ENCODE results near the gene CYB5R4.
"Not testable (repeated sequence)": the region's sequence is repeated elsewhere in the genome, so short reads cannot be mapped to it uniquely, and the experiment has no call there.

CYB5R4 gene

DNA sequence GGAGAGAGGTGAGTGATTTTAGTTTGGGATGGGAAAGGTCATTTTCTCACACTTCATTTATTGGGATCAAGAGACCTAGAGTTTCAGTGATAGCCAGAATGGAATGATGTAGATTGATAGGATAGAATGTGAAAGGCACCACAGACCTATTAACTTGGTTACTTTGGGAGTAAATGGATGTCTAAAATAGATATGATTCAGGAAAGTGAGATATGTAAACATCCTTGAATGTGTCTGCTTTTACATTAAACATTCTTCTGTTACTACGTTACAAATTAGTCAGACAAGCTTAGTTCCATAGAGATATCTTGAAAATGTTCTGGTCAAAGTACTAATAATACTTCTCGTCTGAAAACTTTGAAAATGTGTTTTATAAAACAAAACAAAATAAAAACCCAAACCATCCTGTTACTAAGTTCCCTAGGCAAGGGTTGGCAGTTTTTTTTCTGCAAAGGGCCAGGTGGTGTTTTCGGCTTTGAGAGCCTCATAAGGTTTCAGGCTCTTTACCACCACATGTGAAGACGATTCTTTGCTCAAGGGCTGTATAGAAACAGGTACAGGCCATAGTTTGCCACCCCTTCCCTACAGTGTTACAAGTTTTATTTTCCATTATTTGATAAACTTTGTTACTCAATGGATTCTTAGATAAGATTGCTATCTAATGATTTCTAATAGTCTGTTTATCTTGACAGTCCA, 3.4 kb downstream of the CYB5R4 start:
- DNase-seq (ENCODE audit: low spot score): no peak

DNA sequence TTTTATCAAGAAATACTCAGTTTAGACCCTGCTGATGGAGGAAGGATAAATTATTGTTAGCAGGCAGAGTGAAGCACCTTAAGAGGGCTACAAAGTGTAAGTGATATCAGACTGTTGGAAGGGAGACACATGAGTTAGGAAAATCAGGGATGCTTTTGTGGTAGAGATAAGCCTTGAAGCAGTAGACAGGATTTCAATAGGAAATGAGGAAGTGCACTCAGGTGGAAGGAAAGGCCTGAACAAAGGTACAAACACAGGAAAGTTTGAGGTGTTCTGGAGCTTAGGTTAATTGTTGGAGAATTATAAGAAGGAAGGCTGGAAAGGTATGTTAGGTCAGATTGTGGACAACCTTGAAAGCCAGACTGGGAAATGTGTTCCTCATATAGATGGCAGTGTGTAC, 7.6 kb downstream of the CYB5R4 start:
- no peak for DNase-seq (ENCODE audit: low spot score)

- peak; percentile 93 for DNase-seq (ENCODE audit: low spot score)
These were observed 8.2 kb downstream of the CYB5R4 start for GRCh38 chr6:83867527-83868161.

DNA sequence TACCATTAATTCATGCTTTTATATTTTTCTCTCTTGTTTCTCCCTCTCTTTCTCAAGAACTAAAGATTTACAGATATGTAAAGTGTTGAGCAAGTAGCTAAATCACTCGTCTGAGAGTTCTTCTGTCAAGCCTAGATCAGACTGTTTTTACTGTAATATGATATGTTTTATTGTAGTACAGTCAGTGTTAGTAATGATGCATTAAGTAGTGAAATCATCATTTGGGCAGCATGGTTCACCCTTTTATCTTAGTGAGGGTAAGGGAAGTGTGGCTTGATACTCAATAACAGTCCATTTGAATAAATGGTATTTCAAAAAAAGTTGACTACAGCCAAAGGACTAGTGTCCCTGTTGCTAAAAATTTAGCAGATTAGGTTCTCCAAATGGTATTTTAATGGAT, 9.2 kb downstream of the CYB5R4 start:
- DNase-seq (ENCODE audit: low spot score): peak; percentile 85

DNA sequence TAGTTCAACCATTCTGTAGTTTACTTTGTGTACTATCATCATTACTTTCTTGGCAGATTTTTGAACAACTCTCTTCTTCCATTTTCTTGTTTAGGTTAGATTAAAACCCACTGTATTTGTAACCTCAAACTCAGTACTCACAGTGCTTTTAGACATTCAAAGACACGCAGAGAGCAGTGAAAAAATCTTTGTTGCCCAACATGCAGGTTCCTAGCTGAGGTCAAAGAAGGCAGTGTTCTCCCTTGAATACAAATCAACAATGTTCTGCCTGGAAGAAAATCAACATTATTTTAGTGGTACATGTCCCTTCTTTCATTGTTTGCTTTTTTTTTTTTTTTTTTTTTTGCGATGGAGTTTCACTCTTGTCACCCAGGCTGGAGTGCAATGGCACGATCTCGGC, 11.2 kb downstream of the CYB5R4 start:
- no peak for DNase-seq (ENCODE audit: low spot score)

DNA sequence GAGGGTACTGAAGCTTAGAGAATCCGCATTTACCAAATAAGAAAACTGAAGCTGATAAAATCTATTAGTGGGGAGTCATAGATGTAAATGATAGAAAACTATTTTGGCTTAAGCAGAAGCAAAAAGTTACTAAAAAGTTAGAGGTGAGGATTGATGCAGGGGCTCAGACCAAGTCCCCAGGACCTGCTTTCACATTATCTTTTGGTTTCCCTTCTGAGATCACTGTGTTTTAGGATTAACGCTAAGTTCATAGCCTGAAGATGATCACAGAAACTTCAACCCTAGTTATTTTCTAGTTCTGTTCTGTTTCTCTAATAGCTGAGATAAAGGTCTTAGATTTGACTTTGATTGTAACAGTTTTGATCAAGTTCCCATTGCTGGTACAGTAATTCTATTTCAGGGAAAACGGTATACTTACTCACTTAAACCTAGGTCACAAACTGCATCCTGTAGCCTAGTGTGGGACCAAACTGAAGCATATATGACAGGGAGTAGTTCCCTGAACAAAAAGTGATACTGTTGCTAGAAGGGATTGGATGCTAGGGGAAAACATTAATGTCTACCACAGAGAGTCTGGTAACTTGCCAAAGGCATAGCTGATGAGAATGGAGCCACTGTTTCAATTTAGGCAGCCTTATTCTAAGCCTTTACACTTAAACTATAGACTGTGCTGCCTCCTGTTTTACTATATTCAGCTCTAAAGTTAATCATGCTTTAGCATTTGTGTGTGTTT, 13.1 kb downstream of the CYB5R4 start:
- DNase-seq (ENCODE audit: low spot score): no peak

GRCh38 chr6:83873869-83874268, 14.4 kb downstream of the CYB5R4 start:
- no peak for DNase-seq (ENCODE audit: low spot score)

DNA sequence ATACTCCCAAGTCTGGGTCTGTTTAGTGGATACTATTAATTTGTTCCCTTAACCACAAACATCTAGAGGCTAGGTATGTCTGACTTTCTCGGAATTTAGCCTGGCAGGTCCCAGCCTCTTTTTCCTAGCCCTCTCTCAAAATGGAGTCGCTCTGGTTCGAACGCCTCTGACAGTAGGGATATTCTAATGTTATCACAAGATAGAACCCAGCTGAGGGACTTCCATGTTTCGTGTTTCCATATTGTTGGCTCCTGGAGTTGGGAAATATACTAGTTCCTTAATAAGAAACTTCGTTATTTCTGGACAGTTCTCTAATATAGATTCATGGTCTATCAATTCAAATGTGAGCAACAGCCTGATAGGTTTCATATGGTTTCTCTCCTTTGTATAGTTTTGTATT, 16.4 kb downstream of the CYB5R4 start:
- no peak for DNase-seq (ENCODE audit: low spot score)

GRCh38 chr6:83878902-83879644, 19.6 kb downstream of the CYB5R4 start:
- no peak for DNase-seq (ENCODE audit: low spot score)

DNA sequence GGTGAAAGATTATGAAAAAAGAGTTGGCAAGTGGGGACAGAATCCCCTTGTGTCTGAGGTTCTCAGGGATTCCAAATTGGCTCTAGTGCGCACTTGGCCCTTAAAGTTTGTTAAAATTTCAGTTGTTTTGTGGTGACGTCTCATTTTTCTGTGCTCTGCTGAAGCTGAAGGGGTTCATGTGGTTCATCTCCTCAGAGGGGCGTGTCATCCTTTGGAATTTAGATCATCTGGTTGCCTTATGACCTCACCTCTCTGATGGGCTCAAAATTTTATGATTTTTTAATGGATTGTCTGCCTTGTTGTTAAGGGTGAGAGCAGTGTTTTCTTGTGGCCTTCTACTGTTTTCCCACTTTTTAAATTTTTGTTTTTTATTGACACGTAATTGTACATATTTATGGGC, 20.3 kb downstream of the CYB5R4 start:
- DNase-seq (ENCODE audit: low spot score): no peak

DNA sequence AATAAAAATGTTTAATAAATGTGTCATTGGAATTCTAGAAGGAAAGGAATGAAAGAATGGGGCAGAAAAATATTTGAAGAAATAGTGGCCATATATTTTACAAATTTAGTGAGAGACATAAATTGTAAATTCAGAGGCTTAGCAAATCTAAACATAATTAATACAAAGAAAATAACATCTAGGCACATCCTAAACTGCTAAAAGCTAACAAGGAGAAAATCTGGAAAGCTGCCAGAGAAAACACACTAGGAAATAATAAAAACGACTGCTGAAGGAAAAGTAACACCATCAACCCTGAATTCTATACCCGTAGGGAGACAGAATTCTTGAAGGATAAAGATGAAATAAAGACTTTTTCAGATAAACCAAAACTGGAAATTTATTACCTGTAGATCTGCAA, 23.8 kb downstream of the CYB5R4 start:
- no peak for DNase-seq (ENCODE audit: low spot score)

- DNase-seq (ENCODE audit: low spot score): peak; percentile 87
These were observed 25.0 kb downstream of the CYB5R4 start for GRCh38 chr6:83884523-83884922.

- DNase-seq (ENCODE audit: low spot score): no peak
These were observed 26.5 kb downstream of the CYB5R4 start for GRCh38 chr6:83885984-83886383.

GRCh38 chr6:83889621-83890020, 30.1 kb downstream of the CYB5R4 start:
- DNase-seq (ENCODE audit: low spot score): no peak

GRCh38 chr6:83890520-83890919, 31.0 kb downstream of the CYB5R4 start:
- no peak for DNase-seq (ENCODE audit: low spot score)

DNA sequence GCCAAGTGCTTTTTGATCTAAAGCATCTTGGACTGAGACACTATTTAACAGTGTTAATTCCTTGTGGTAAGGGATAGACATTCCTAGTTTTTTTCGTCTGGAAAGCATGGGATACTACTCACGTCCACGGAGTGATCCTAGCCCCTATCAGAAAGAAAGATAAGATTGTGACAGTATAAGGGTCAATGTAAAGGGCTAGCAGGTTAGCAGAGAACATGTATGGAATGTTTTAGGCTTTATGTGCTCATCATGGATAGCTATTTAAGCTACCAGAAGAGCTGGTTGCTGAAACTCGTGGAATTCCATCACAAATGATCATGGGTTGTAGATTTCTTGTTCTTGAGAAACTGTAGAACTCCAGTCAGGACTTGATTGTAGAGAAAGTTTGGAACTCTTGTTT, 32.1 kb downstream of the CYB5R4 start:
- no peak for DNase-seq (ENCODE audit: low spot score)

DNA sequence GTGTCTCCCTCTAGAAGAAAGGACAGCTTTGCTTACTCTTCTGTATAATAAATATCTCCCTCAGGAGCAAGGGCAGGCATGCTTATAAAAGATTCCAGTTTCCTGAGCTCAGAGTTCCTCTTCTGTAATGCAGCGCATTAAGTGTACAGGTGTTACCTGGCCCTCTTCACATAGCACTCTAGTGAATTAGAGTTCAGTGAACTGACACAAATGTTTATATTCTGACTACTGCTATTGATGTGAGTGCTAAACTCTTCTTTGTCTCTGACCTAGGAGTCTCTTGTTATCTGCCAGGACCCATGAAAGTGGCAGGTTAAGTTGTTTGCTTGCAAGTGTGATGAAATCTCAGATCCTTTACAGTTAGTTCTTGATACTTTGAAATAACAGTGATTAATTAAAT, 33.5 kb downstream of the CYB5R4 start:
- no peak for DNase-seq (ENCODE audit: low spot score)

DNA sequence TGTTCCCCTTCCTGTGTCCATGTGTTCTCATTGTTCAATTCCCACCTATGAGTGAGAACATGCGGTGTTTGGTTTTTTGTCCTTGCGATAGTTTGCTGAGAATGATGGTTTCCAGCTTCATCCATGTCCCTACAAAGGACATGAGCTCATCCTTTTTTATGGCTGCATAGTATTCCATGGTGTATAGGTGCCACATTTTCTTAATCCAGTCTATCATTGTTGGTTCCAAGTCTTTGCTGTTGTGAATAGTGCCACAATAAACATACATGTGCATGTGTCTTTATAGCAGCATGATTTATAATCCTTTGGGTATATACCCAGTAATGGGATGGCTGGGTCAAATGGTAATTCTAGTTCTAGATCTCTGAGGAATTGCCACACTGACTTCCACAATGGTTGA, 37.6 kb downstream of the CYB5R4 start:
- not testable (repeated sequence) for DNase-seq (ENCODE audit: low spot score)

GRCh38 chr6:83901624-83902023, 42.1 kb downstream of the CYB5R4 start:
- no peak for DNase-seq (ENCODE audit: low spot score)

DNA sequence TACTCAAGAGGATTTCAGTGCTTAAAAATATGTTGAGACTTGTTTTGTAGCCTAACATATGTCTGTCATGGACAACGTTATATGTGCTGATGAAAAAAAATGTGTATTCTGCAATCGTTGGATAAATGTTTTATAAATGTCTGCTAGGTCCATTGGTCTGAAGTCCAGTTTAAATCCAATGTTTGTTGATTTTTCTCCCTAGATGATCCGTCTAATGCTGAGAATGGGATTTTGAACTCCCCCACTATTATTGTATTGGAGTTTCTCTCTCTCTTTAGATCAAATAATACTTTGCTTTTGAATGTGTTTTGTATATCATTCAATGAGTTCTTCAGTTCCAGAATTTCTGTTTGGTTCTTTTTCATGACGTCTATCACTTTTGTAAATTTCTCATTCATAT, 44.9 kb downstream of the CYB5R4 start:
- no peak for DNase-seq (ENCODE audit: low spot score)

DNA sequence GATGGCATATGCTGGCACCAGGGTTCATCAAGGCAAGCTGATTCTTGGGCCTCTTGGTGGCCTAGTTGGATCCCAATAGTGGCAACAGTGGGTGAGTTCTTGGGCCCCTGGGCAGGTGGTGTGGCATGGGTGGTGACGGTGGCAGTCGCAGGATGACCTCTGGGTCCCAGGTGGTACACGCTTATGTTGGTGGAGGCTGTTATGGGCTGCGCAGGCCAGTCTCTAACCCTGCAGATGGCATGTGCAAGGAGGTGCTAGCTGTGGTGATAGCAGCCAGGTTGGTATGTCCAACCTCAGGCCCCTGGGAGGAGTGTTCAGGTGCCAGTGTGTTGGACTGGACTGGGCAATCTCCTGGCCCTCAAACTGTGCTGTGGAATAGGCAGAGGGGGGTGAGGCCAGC, 46.2 kb downstream of the CYB5R4 start:
- DNase-seq (ENCODE audit: low spot score): no peak

GRCh38 chr6:83907623-83908390, 48.3 kb downstream of the CYB5R4 start:
- DNase-seq (ENCODE audit: low spot score): not testable (repeated sequence)

All from RKO (cell line).